HG02852 (cell line): ENCODE measurements around the gene MAP3K1.

Experiments
- ATAC-seq: cut with Tn5 transposase; IDR thresholded peaks from one replicate; pipeline ENCODE4 v1.9.1; 2021; ENCODE audit warnings: mild to moderate bottlenecking, moderate library complexity; ENCODE audit not compliant: unreplicated experiment

MAP3K1 gene

DNA sequence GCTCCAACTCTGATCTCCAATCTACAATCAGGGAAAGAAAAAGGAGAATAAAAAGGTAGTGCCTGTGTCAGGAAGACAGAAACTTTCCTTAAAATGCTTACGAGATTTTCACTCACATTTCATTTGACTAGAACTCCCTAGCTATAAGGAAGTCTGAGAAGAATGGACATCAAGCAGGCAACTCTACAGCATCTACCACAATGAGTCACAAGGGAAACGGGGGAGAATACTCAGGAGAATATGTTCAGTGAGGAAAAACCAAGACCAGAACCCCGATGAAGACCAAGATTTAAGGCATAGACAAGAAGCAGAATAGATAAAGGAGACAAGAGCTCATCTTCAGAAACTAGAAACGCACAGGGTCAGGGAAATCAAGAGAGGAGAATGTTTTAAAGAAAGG is 85.0 kb downstream of the MAP3K1 start:
- no peak for ATAC-seq

DNA sequence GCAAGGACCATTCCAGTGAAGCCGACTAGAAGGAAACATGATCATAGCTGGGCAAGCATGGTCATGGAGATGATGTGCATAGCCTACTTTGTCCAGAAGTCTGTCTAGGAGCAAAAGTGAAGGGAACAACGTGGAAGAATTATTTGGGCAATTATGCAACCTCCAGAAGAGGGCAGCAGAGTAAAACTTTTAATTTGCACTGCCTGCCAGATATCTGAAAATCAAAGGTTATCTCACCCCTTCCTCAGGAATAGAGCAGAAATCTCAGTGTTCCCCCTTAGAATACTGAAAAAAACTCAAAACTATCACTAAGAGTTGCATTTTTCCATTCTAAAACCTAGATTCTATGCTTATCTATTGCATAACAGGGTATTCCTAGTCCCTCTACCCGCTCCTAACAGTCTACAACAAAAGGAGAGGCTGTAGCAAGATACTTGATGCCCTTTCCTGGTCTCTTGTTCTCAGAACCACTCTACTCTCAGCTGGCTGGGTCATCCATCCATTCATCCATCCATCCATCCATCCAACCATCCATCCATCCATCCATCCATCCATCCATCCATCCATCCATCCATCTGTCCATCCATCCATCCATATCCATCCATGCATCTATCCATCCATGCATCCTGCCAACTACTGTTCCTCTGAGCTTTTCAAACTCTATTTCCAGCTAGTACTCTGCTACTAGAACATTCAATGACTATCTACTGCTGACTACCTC is 85.7 kb downstream of the MAP3K1 start:
- no peak for ATAC-seq

DNA sequence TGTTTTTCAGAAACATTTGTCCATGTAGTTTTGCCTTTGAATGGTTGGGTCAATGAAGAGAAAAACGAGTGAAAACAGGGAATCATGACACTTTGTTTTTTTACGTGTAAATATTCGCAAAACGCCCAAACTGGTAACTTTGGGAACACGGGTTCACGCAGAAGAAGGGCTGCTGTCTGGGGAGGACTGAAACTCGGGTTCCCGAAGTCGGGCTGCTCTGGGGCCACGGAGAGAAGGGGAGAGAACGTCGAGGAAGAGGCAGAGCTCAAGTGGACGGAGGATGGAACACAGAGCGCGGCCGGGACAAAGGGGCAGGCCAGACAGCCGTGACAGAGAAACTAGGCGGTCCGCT is 93.6 kb downstream of the MAP3K1 start:
- peak; percentile 41 for ATAC-seq

DNA sequence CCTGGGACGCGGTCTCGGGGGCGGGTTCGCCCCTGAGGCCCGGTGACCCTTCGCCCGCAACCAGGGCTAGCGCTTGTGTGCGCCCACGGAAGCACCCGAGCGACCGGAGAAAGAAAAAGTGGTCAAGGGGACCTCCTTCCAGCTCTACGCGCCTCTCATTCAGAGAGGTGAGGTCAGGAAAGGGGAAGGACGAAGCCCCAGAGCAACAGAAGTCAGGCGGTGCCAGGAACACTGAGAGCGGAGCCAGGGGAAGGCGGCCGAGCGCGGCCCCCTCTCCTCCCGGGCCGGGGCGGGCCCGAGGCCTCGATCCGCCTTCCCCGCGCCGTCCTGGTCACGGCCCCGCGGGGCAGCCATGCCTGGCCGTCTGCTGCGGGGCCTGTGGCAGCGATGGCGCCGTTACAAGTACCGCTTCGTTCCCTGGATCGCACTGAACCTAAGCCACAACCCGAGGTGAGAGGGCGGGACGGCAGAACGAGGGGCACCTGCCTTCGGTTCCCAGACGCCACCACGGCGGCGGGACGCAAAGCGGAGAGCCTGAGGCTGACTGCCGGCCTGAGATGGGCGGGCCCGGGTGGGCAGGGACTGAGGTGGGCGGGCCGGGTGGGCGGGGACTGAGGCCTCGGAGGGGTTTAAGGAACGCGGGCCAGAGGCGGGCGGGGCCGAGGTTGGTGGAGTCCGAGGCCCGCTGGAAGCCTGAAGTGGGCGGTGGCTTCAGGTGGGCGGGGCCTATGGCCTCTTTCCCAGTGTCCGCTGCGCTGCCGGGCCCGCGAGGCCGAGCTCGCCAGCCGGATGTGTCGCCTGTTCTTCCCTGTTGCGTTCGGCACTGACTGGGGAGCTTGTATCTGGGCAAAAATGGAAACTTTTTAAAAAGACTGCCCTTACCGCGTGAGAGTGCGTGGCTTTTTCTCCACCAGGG is 94.2 kb downstream of the MAP3K1 start, which contains the start of gene SETD9:
TSS of gene SETD9 (plus strand) at position 303 of the 916 bp plus-strand sequence. CDS start at position 353, 50 bp downstream.
- ATAC-seq = peak; percentile 87

DNA sequence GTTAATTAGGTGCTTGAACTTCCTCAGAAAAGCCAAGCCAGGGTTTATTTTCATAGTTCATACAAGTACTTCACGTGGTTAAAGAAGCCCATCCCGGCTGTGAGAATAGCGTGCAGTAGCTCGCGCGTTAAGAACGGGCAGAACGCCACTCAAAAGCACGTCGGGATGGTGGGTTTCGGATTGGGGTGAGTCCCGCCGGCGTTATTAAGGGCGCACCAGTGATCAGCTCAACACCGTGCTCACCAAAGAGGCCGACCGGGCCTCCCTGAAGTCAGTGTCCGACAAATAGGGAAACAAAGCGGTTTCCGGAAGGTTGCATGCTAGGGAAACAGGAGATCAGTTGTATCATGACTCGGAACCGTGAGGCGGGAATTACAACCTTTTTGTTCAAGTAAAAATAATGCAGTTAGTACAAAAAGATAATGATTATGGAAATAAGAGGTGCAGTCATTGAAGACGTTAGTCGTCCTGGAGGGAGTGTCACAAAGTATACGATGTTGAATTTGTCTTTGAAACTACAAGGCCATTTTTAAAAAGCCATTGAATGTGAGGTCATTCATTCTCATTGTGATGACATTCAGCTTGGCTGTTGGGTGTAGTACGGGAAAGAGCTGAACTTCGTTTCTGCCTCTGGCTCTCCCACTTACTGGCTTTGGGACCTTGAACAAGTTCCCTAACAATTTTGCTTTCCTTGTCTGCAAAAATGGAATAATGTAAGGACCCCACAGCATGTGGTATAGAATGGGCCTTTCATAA is 95.0 kb downstream of the MAP3K1 start:
- peak; percentile 29 for ATAC-seq

DNA sequence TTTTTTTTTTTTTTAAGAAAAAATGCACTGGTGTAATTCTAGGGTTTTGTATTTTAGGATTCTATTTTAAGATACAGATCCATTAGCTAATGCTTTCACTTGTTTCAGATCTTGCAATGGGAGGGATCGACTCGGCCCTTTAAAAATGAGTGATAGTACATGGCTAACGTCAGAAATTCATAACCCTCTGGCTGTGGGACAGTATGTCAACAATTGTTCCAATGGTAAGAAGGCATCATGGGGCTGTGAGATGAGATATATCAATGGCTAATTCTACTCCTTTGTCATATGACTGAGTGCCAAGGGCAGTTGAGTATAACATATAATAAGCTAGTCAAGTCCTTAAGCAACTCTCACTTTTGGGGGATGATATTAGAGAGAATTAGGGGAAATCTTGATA is 98.4 kb downstream of the MAP3K1 start:
- ATAC-seq = no peak

DNA sequence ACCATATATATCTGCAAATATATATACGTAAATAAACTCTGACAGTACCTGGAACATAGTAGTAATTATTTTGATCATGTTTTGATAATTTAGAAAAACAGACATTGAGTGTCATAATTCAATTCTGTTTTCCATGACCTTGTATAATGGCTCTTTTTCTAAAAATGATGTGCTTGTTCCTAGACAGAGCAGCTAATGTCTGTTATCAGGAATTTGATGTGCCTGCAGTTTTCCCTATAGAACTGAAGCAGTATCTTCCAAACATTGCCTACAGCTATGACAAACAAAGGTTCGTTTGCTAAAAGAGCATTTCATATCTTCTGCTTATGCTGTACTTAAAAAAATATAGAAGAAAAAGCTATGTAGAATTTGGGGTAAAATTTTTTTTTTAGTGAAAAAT is 99.3 kb downstream of the MAP3K1 start:
- ATAC-seq = no peak

DNA sequence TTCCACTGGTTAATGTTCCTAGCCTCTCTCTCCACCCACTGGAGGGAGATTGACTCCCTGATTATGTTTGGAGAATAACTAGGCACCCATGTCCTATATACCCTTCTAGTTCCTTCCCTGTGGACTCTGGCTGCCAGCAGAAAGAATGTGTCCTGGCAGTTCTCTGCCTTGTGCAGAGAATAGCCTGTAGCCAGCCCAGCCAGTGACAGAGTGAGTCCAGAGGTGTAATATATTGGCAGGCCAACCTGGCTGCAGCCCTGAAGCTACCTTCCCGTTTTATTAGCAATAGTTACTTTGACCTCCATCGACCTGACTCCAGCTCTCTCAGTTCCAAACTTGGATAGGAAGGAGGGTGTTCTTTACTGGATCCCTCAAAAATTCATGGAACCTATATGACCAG is 102.2 kb downstream of the MAP3K1 start:
- no peak for ATAC-seq

DNA sequence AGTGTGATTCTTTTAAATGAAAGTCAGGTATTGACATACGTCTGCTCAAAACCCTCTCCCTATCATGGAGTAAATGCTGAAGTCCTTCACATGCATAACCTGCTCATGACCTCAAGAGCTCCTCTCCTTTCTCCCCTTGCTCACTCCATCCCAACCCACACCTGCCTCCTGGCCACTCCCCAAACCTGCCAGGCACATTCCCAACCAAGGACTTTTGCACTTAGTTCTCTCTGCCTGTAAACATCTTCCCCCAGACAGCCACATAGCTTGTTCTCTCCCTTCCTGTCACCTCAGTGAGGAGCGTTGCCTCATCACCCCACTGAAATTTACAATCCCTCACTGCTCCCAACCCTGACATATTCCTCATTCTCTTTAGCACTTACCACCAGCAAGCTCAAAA is 102.7 kb downstream of the MAP3K1 start:
- no peak for ATAC-seq

DNA sequence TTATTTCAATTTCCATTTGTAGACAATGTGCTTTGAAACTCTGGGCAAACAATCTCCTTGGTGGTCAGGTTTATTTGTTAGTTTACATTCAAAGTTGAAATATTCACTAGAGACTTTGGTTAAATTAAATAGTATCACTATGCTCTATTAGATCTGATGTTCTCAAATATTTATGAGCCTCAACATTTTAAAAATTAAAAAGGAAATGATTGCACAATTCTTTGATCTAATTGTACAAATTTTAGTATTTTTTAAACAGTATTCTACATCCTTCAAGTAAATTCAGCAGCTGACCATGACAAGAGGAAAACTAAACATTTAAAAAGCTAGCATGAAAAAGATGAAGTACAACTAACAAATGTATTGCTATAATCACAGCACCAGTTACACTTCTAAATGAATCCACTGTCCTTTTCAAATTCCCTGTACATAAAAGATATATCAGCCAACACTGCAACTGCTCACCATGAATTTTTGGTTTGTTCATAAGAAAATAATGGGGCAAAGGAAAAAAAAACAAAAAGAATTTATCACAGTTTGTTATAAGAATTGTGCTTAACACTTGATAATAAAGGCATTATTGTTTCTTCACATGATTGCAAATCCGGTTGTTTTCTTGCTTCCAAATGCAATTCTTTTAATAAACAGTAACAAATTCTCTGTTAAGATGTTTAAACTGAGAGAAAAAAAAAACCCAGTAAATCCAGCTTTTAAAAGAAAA is 104.8 kb downstream of the MAP3K1 start:
- no peak for ATAC-seq

DNA sequence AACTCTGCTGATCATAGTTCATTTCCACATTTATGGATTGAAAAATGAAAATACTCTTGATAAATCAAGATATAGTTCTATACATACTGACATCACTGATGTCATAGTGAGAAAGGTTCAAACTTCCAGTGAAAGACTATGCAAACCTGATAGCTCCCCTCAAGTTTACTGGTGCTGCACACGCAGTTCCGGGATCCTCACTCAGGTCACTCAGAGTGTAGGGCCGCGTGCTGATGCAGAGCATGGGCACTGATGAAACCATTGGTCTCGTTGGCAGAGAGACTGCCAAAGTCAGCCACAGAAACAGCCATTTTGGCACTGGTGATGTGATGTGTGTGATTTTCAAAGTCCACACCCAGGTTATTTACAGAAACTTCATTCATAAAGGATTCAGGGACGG is 107.6 kb downstream of the MAP3K1 start:
- no peak for ATAC-seq

DNA sequence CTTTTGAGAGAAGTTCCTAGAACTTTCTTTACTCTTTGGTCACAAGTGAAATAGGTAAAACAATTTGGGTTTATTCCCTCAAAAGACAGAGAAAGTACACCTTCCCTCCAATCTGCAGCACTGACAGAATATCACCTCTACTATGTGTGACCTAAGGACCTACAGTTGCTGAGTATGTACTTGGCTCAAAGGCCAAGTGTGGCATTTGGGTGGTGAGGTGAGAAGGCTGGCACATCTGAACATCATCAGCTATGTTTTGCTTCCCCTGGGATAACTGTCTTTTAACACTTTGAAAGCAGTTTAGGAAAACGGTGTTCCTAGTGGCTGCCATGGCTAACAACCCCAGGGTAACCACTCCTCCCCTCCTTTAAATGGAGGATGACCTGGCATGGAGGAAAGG is 119.0 kb downstream of the MAP3K1 start:
- no peak for ATAC-seq

DNA sequence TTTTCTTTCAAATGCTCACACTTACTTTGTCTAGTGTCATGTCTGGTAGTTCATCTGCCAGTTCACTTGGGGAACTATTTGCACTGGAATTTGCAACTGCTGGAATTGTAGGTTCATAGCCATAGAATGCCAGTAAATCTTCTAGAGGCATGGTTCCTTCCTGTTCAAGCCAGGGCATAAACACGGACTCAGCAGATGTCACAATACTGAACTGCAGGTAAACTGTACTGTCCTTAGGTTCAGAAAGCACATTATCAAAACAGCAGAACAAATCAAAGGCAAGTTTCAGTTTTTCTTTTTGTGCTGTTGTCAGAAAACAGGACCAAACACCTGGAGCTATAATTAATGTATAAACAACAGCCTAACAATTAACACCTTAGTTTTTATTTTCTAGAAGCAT is 123.5 kb downstream of the MAP3K1 start:
- no peak for ATAC-seq

DNA sequence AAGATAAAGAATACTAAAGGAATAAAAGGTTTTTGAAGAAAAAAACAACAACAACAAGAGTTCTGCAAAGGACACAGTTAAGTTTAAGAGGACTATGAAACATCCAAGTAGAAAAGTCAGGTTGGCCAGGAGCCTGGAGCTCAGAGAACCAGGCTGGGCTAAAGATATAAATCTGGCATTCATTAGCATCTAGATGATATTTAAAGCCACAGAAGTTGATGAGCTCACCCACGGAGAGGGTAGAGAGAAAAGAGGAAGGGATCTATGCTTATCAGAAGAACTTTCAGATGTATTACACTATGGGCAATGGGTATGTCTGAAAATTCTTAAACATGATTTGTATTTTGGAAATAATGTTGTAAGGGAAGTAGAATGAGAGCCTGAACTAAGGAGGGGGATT is 126.6 kb downstream of the MAP3K1 start:
- no peak for ATAC-seq
